ENCODE measurements around the gene CNGA3.
A peak's percentile ranks its signal among the peaks of the same experiment; 100 is the strongest.

GRCh38 chr2:98444436-98445176 lies 98.3 kb downstream of the CNGA3 start, which contains the start of gene INPP4A:
- TF ChIP-seq POLR2A (IDR thresholded peaks at IDR 0.05; ENCODE audit: low read depth, low read length): peak; percentile 72
- TF ChIP-seq, protein P1, sequence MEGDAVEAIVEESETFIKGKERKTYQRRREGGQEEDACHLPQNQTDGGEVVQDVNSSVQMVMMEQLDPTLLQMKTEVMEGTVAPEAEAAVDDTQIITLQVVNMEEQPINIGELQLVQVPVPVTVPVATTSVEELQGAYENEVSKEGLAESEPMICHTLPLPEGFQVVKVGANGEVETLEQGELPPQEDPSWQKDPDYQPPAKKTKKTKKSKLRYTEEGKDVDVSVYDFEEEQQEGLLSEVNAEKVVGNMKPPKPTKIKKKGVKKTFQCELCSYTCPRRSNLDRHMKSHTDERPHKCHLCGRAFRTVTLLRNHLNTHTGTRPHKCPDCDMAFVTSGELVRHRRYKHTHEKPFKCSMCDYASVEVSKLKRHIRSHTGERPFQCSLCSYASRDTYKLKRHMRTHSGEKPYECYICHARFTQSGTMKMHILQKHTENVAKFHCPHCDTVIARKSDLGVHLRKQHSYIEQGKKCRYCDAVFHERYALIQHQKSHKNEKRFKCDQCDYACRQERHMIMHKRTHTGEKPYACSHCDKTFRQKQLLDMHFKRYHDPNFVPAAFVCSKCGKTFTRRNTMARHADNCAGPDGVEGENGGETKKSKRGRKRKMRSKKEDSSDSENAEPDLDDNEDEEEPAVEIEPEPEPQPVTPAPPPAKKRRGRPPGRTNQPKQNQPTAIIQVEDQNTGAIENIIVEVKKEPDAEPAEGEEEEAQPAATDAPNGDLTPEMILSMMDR (conservative IDR thresholded peaks at IDR 0.05; ENCODE audit: low read depth, low read length): peak; percentile 32; the same call in 1 of the 2 replicates
- TF ChIP-seq RAD21 (IDR thresholded peaks at IDR 0.05; ENCODE audit: low read length): no peak; the same call in 1 of the 2 replicates
- TF ChIP-seq MAZ (IDR thresholded peaks at IDR 0.05; ENCODE audit: borderline replicate concordance, low read depth, low read length): peak; percentile 66; the same call in 1 of the 2 replicates
- TF ChIP-seq BHLHE40 (IDR thresholded peaks at IDR 0.05; ENCODE audit: low read depth, low read length): no peak
- no peak for TF ChIP-seq ELK1 (IDR thresholded peaks at IDR 0.05; ENCODE audit: borderline replicate concordance, low read depth, low read length)

All from IMR-90 (cell line).